ENCODE results near the gene RAET1G. TPM values are rescaled to one million over a fixed set of nuclear protein-coding genes. Genes with fewer than 3 reads are reported as not detected.
"Not testable (repeated sequence)": the region's sequence is repeated elsewhere in the genome, so short reads cannot be mapped to it uniquely, and the experiment has no call there.

Gene RAET1G
- 3.2 TPM in 1 of 2 replicates, not detected in the other for total RNA-seq (2014; rRNA removed; shearing (Covaris generic); ENCODE audit: low replicate concordance)

DNA sequence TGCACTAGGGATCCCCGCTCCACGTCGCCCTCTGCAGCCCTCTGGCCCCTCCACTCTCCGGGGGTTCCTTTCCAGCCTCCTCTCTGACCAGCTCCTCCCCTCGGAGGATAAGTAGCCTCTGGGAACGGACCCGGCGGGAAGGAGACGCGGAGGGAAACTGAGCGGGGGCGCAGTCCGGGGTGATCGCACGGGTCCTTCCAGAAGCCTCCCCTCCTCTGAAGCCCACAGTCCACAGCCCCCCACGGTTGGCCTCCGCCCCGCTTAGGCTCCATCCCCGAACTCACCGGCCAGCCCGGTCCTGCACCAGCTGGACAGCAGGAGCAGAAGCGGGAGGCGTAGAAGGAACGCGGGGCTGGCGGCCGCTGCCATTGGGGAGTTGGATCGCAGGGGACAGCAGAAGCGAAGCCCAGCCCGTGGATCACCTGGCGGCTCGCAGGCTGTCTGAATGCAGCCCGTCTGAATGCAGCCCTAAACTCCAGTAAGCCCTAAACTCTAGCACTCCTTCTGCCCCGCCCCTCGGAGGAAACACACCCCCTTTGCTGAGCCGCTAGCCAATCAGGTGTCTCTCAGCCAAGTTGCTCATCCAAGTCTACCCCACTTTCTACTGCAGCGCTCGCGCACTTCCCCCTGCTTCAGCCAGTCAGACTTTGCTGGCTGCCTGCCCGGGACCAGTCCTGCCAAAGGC is at the start of gene RAET1G:
Gene RAET1G (minus strand): TSS at position 480 of the 685 bp plus-strand sequence. CDS start 111 bp downstream, at position 369.
- DNase-seq = peak; percentile 93
- Histone ChIP-seq H3K36me3 (no peaks in the 10 kb centered on the region), H3K4me3 (peak within 1 kb of the TSS; percentile 58), H3K27me3 (0 out of 2 replicates have a peak, but pooled peaks cover 4% of the 10 kb centered on the region), H3K9me3 (no peaks in the 10 kb centered on the region)

DNA sequence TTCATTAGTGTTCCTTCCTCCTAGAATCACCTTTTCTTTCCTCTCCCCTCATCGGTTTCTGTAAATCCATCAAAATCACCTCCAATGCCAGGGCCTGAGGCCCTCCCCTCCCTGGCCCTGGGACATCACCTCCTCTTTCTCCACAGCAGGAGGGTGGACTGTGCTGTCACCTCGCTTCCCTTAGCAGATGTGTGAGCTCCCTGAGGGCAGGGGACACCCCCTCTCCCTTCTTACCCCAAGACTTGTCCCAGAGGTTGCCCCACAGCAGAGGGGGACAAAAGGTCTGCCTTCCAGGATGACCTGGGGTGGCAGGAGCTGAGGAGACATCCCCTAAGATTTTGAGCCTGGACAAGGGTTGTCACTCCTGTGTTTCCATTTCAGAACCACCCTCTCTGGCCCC is 46.7 kb upstream of the RAET1G start:
- no peaks in the 10 kb centered on the region for H3K36me3 ChIP-seq
- H3K4me3 ChIP-seq = no peak overlapping the region
- H3K9me3 ChIP-seq = no peaks in the 10 kb centered on the region
- no peaks in the 10 kb centered on the region for H3K27me3 ChIP-seq
- DNase-seq = no peak

GRCh38 chr6:149968909-149969308 is 46.0 kb upstream of the RAET1G start:
- not testable (repeated sequence) for DNase-seq, H3K36me3 ChIP-seq, H3K9me3 ChIP-seq, H3K4me3 ChIP-seq, H3K27me3 ChIP-seq

- H3K4me3 ChIP-seq, DNase-seq, H3K9me3 ChIP-seq, H3K36me3 ChIP-seq, H3K27me3 ChIP-seq: not testable (repeated sequence)
Measured at GRCh38 chr6:149967999-149968398, 45.1 kb upstream of the RAET1G start.

DNA sequence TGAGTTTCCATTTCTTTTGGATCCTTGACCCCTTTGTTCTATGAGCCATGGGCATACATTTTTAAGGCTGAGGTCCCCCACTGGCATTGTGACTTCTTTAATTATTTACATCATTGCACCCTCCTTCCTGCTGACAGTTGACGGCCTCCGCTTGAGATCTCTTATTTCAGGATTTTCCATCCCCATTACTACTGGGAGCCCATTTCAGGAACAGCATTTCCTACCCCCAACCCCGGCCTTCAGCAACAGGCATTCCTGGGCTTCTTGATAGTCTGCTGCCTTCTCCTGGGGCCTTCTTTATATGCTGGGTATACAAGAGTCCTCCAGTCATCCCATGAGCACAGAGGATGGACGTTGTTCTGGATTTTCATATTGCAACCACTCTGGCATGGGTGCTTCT is 44.7 kb upstream of the RAET1G start:
- no peaks in the 10 kb centered on the region for H3K27me3 ChIP-seq
- H3K9me3 ChIP-seq = no peaks in the 10 kb centered on the region
- H3K4me3 ChIP-seq = no peak overlapping the region
- no peaks in the 10 kb centered on the region for H3K36me3 ChIP-seq
- no peak for DNase-seq

DNA sequence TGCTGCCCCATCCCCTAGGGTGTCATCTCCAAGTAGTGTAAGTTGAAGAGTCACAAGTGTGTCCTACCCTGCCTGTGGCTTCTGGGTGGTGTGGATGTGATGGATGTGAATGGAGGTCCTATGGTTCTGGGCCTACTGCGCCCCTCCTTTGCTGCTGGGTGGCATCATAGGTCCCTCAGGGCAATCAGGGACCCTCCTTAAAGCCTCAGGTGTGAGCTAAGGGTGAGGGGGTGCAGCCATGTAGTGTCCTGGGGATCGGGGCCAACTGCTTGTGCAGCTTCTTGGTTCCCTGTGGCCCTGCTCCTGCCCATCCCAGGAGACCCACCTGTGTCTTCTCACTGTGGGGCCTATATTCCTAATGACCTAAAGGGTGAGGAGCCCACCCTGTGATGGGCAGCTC is 43.4 kb upstream of the RAET1G start:
- not testable (repeated sequence) for H3K4me3 ChIP-seq, DNase-seq, H3K27me3 ChIP-seq, H3K36me3 ChIP-seq, H3K9me3 ChIP-seq

DNA sequence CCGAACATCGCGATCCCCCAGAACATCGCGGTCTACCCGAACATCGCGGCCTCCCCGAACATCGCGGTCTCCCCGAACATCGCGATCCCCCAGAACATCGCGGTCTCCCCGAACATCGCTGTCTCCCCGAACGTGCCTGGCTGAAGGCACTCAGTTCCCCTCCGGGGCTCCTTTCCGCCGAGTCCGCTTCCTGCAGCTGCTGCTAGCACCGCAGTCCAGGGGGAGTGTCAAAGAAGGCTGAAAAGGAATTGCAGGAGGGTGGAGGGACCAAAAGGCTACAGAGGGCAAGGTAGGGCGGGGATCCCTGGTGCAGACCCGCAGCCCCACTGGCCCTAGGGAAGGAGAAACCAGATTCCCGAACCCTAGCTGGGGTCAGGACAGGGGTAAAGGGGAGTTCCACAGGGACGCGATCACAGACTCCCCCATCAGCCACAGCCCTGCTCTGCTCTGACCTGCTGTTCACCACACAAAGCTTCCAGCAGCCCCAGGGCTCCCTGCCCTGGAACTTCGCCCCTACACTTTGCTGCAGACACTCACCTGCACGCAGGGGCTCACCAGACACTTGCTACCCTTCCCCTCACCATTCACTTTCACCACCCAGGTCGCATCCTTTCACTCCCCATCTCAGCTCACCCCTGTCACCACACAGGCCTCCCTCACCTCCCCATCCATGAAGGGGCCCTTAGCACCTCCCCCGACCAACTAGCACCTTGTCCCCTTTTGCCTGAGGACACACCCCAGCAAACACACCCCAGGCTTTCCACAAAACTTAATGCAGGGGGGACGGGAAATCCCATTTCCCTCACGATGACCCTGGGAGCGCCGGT is 42.5 kb upstream of the RAET1G start:
- Histone ChIP-seq H3K27me3 (no peaks in the 10 kb centered on the region), H3K36me3 (no peaks in the 10 kb centered on the region), H3K9me3 (no peaks in the 10 kb centered on the region), H3K4me3 (no peak overlapping the region)
- DNase-seq = no peak

- Histone ChIP-seq H3K27me3 (no peaks in the 10 kb centered on the region), H3K9me3 (no peaks in the 10 kb centered on the region), H3K4me3 (peak overlapping the region; percentile 50), H3K36me3 (no peaks in the 10 kb centered on the region)
- no peak for DNase-seq
Measured at GRCh38 chr6:149964308-149965193, 41.6 kb upstream of the RAET1G start.

- peak; percentile 94 for DNase-seq
- no peaks in the 10 kb centered on the region for H3K27me3 ChIP-seq
- H3K4me3 ChIP-seq = peak within 1 kb of the TSS; percentile 50
- no peaks in the 10 kb centered on the region for H3K36me3 ChIP-seq
- no peaks in the 10 kb centered on the region for H3K9me3 ChIP-seq
Measured at GRCh38 chr6:149963462-149964307, 40.8 kb upstream of the RAET1G start, which contains the start of gene ULBP1. ULBP1 (plus strand) TSS chr6:149963943; CDS start chr6:149964050, 107 bp downstream.

- H3K9me3 ChIP-seq = no peaks in the 10 kb centered on the region
- no peak for DNase-seq
- no peaks in the 10 kb centered on the region for H3K27me3 ChIP-seq
- peak overlapping the region; percentile 50 for H3K4me3 ChIP-seq
- H3K36me3 ChIP-seq = no peaks in the 10 kb centered on the region
Measured at GRCh38 chr6:149963212-149963461, 40.2 kb upstream of the RAET1G start.

DNA sequence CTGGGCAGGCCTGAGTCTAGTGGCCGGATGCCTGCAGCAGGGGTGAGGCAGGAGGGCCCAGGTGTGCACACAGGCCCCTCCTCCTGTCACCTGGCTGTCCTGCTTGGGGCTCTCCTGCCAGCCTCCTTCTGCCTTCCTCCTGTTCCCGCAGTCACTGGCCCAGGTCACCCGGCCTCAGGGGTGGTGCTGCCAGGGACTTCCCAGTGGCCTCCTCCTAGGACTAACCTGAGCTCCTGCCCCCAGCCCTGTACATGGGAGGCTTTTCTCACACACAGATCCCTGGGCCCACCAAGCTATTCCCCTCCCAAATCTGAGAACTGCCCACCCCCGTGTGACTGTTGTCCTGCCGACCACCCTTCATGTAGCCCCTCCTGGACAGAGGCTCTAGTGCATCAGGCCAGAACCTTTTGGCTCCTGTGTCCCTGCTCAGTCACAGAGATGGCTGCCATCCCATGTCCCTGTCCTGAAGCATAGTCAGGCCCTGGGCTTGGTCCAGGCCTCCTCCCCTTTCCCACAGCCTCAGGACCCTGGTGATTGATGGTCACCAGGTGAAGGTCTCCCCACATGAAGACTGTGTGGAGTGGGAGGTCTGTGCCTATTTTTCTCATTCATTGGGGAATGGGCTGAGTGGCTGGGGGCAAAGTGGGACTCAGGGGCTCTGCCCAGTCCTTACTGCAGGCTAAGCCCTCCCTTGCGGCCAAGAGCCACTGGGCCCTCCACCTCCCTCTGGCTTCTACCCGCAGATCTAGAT is 39.7 kb upstream of the RAET1G start:
- no peaks in the 10 kb centered on the region for H3K9me3 ChIP-seq
- DNase-seq = peak; percentile 58
- peak overlapping the region; percentile 50 for H3K4me3 ChIP-seq
- H3K27me3 ChIP-seq = no peaks in the 10 kb centered on the region
- no peaks in the 10 kb centered on the region for H3K36me3 ChIP-seq

DNA sequence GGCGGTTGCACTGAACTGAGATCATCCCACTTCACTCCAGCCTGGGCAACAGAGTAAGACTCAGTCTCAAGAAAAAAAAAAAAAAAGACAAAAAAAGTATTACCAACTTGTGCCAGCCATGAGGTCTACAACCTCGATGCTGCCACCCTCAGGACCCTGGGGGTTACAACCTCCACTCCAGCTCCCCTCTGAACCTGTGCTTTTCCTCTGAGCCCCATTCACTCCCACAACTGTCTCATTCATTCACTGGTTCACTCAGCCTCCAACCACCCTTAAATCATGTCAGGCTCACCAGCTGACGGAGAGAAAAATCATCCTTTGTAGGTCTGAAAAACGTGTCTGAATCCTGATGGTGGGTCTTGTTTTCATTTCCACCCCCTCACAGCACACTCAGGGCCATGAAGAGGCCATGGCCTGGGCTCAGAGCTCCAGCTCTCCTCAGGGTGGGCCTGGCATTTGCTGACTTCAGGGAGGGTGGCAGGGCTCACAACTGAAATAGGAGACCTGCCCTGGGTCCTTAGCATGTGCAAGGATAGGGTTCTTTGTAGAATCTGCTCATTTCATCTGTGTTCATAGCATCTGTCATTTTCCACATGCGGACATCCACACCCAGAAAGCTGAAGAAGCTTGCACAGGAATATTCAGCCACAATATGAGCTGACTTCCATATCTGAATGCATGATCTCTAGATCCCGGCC is 39.0 kb upstream of the RAET1G start:
- peak; percentile 51 for DNase-seq
- Histone ChIP-seq H3K9me3 (no peaks in the 10 kb centered on the region), H3K27me3 (no peaks in the 10 kb centered on the region), H3K36me3 (no peaks in the 10 kb centered on the region), H3K4me3 (no peak overlapping the region)

GRCh38 chr6:149960488-149960887 is 37.6 kb upstream of the RAET1G start:
- DNase-seq = no peak
- Histone ChIP-seq H3K4me3 (no peak overlapping the region), H3K9me3 (no peaks in the 10 kb centered on the region), H3K36me3 (no peaks in the 10 kb centered on the region), H3K27me3 (peaks cover 2% of the 10 kb centered on the region; the same call in 1 of the 2 replicates)

DNA sequence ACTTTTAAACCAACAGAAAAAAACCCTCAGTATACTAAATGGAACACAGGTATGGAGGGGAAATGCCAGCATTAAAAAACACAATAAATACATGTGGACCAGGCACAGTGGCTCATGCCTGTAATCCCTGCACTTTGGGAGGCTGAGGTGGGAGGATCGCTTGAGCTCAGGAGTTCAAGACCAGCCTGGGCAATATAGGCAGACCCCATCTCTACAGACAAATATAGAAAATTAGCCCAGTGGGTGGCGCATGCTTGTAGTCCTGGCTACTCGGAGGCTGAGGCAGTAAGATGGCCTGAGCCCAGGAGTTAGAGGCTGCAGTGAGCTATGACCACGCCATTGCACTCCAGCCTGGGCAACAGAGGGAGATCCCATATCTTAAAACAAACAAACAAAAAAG is 36.9 kb upstream of the RAET1G start:
- not testable (repeated sequence) for H3K9me3 ChIP-seq, H3K36me3 ChIP-seq, DNase-seq, H3K27me3 ChIP-seq, H3K4me3 ChIP-seq

DNA sequence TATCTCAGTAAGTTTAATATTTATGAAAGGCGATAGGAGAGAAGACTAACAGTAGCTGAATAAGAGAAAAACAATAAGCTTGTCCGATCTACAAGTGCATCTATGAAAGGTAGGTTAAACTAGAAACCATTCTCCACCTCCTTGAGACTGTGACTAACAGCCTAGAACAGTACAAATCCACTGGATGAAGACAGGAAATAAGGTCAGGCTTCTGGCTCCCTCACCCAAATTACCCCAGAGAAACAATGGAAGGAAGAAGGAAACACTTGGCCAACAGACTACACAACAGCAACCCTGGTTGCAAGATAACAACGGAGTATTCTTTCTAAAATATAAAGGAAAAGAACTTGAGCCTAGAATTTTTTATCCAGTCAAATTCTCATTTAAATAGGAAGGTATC is 35.2 kb upstream of the RAET1G start:
- H3K9me3 ChIP-seq, H3K27me3 ChIP-seq, H3K36me3 ChIP-seq, DNase-seq, H3K4me3 ChIP-seq: not testable (repeated sequence)
